Endothelial cell of umbilical vein (primary cell): Measurements from ENCODE around the gene VGLL3.

Experiments used
- CTCF ChIP-seq, 2 donors: IDR thresholded peaks; 1 replicate in 1 of 2; 2 replicates in 1 of 2; pipeline ENCODE4 v1.5.1; 2011; ENCODE audit warnings: low read length in 2 of 2, mild to moderate bottlenecking in 2 of 2, moderate library complexity in 2 of 2, control low read depth in 1 of 2, inconsistent platforms in 1 of 2, low read depth in 1 of 2; ENCODE audit not compliant: insufficient read depth in 1 of 2; ENCODE audit errors: extremely low read depth in 1 of 2
- EZH2 ChIP-seq: IDR thresholded peaks from 2 replicates; pipeline ENCODE4 v1.6.1; 2012; ENCODE audit warnings: borderline replicate concordance, low read depth, mild to moderate bottlenecking, moderate library complexity, low read length, inconsistent platforms; ENCODE audit not compliant: severe bottlenecking
- FOS ChIP-seq: IDR thresholded peaks from 2 replicates; pipeline ENCODE4 v1.6.1; 2011; ENCODE audit warnings: mild to moderate bottlenecking, low read length, moderate library complexity, borderline replicate concordance; ENCODE audit not compliant: insufficient read depth
- GATA2 ChIP-seq: IDR thresholded peaks from 2 replicates; pipeline ENCODE4 v1.7.0; 2011; ENCODE audit warnings: low read depth, mild to moderate bottlenecking, moderate library complexity, mixed read lengths, low read length; ENCODE audit not compliant: insufficient read length, insufficient read depth
- JUN ChIP-seq: IDR thresholded peaks from 2 replicates; pipeline ENCODE4 v1.6.1; 2011; ENCODE audit warnings: borderline replicate concordance, low read depth; ENCODE audit not compliant: insufficient read length, insufficient read depth
- MYC ChIP-seq: IDR thresholded peaks from one replicate; pipeline ENCODE4 v1.6.1; 2011; ENCODE audit warnings: mild to moderate bottlenecking, low read depth, low read length
- POLR2A ChIP-seq: IDR thresholded peaks from 2 replicates; pipeline ENCODE4 v1.6.1; 2012; ENCODE audit warnings: low read depth, mild to moderate bottlenecking, control low read depth, low read length
- POLR2AphosphoS5 ChIP-seq: IDR thresholded peaks from 2 replicates; pipeline ENCODE4 v1.6.1; 2012; ENCODE audit warnings: low read depth, mild to moderate bottlenecking, control low read depth, low read length, moderate library complexity; ENCODE audit not compliant: insufficient read depth
- TF ChIP-seq, protein P1 (sequence below): IDR thresholded peaks from 2 replicates; pipeline ENCODE4 v1.6.1; 2011; ENCODE audit not compliant: insufficient read depth, insufficient read length

- no peak for TF ChIP-seq CTCF (IDR thresholded peaks at IDR 0.05; ENCODE audit: extremely low read depth in 1 of 2, insufficient read depth in 1 of 2, low read depth in 1 of 2, low read length in 2 of 2)
- TF ChIP-seq POLR2A = no peak
- TF ChIP-seq POLR2AphosphoS5 = no peak
- no peak for TF ChIP-seq EZH2
- TF ChIP-seq MYC = no peak
- TF ChIP-seq, protein P1, sequence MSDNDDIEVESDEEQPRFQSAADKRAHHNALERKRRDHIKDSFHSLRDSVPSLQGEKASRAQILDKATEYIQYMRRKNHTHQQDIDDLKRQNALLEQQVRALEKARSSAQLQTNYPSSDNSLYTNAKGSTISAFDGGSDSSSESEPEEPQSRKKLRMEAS = no peak
- TF ChIP-seq FOS = no peak
- no peak for TF ChIP-seq GATA2
- no peak for TF ChIP-seq JUN
Measured at GRCh38 chr3:86982883-86983282, 8.1 kb downstream of the VGLL3 start.
